Naive thymus-derived CD4-positive, alpha-beta T cell (primary cell): ENCODE measurements around the gene CENPA. TPM values are rescaled to one million over a fixed set of nuclear protein-coding genes. Genes with fewer than 3 reads are reported as not detected.

Source experiments
- ATAC-seq: fragments of 150-1000 bp; cut with Tn5 transposase; 2 replicates; pipeline ENCODE4 v1.10.0; 2021; ENCODE audit warnings: mild to moderate bottlenecking, moderate library complexity
- CTCF ChIA-PET: fragments of 350-600 bp; sonication (Branson Sonifier 250); formaldehyde crosslinking; loops from one replicate; lab custom pipeline; 2021; ENCODE audit warnings: antibody characterized with exemption; lab: Charles Lee
- POLR2A ChIA-PET: fragments of 350-600 bp; sonication (Branson Sonifier 250); formaldehyde crosslinking; loops from one replicate; lab custom pipeline; 2021; ENCODE audit warnings: antibody characterized with exemption, inconsistent platforms; lab: Charles Lee
- DNase-seq, 9 donors: peaks; one replicate each; pipeline versions ENCODE4 v3.0.0 to v3.0.0-alpha.2; 2020 to 2022; ENCODE audit warnings: mixed read lengths in 1 of 9
- H3K27ac ChIP-seq: one replicate; pipeline ENCODE4 v1.7.0; 2013; ENCODE audit warnings: mild to moderate bottlenecking, low read depth, low read length, moderate library complexity
- H3K27me3 ChIP-seq, 2 donors: one replicate each; pipeline ENCODE4 v1.7.0; 2013; ENCODE audit warnings: low read length in 2 of 2, mild to moderate bottlenecking in 2 of 2, moderate library complexity in 2 of 2; ENCODE audit not compliant: control insufficient read depth in 2 of 2, insufficient read depth in 2 of 2
- H3K36me3 ChIP-seq, 3 experiments: 1 replicate in 2 of 3; 2 replicates in 1 of 3; pipeline ENCODE4 v1.7.0; 2013; ENCODE audit warnings: low read length in 3 of 3, mild to moderate bottlenecking in 3 of 3, moderate library complexity in 1 of 3; ENCODE audit not compliant: insufficient read depth in 3 of 3, control insufficient read depth in 2 of 3
- H3K4me1 ChIP-seq, 2 donors: one replicate each; pipeline ENCODE4 v1.7.0; 2013; ENCODE audit warnings: low read length in 2 of 2, mild to moderate bottlenecking in 2 of 2, moderate library complexity in 1 of 2; ENCODE audit not compliant: control insufficient read depth in 2 of 2, insufficient read depth in 2 of 2
- H3K4me3 ChIP-seq: 2 replicates; pipeline ENCODE4 v1.7.0; 2013; ENCODE audit warnings: mild to moderate bottlenecking, low read length
- H3K9me3 ChIP-seq, 3 experiments: 1 replicate in 2 of 3; 2 replicates in 1 of 3; pipeline ENCODE4 v1.7.0; 2013; ENCODE audit warnings: low read length in 3 of 3; ENCODE audit not compliant: control insufficient read depth in 2 of 3
- H3K27ac Mint-ChIP-seq, 9 donors: one replicate each; pipeline ENCODE4 v1.8.0; 2020 to 2022; ENCODE audit warnings: mixed read lengths in 9 of 9, mild to moderate bottlenecking in 8 of 9, moderate library complexity in 5 of 9, inconsistent platforms in 2 of 9
- H3K27me3 Mint-ChIP-seq, 5 donors: one replicate each; pipeline ENCODE4 v1.8.0; 2021 to 2022; ENCODE audit warnings: mixed read lengths in 5 of 5, mild to moderate bottlenecking in 1 of 5
- H3K36me3 Mint-ChIP-seq, 5 donors: one replicate each; pipeline ENCODE4 v1.8.0; 2020 to 2022; ENCODE audit warnings: mixed read lengths in 5 of 5, mild to moderate bottlenecking in 3 of 5, inconsistent platforms in 1 of 5
- H3K4me1 Mint-ChIP-seq, 7 donors: one replicate each; pipeline ENCODE4 v1.8.0; 2020 to 2022; ENCODE audit warnings: mixed read lengths in 7 of 7, mild to moderate bottlenecking in 3 of 7, inconsistent platforms in 1 of 7
- H3K4me3 Mint-ChIP-seq, 10 donors: one replicate each; pipeline ENCODE4 v1.8.0; 2020 to 2022; ENCODE audit warnings: mild to moderate bottlenecking in 10 of 10, mixed read lengths in 10 of 10, moderate library complexity in 6 of 10, inconsistent platforms in 2 of 10
- H3K9me3 Mint-ChIP-seq, 11 donors: one replicate each; pipeline ENCODE4 v1.8.0; 2020 to 2022; ENCODE audit warnings: mixed read lengths in 11 of 11, mild to moderate bottlenecking in 4 of 11, inconsistent platforms in 1 of 11, moderate library complexity in 1 of 11
- intact Hi-C, 2 donors: fragments of 100-400 bp; cut with micrococcal nuclease; formaldehyde crosslinking; loops; one replicate each; pipeline ENCODE4 v1.15.1; 2023
- polyA plus RNA-seq, 2 donors: library from polyadenylated mRNA; unstranded; fragments of 300-500 nt; fragmentation: Illumina TruSeq; gene quantifications; one replicate each; pipeline ENCODE4 v1.2.3, GENCODE V29; 2021
- total RNA-seq, 6 experiments: library from RNA in 5 of 6; stranded (reverse) in 5 of 6; gene quantifications; 1 replicate in 5 of 6; 2 replicates in 1 of 6; pipeline ENCODE4 v1.2.3 and lab custom pipeline; 2021 to 2026

CENPA gene
- total and polyA plus RNA-seq, 7 experiments from 2014 or later: 0.37 to 25.6 (median 0.73) TPM; not detected in 4

GRCh38 chr2:26778507-26778906 is 7.3 kb upstream of the CENPA start:
- ChIA-PET POLR2A (no interaction called here), CTCF (no interaction called here)
- peak overlapping the region in 3 of 9 donors; percentile 6 to 73 (median 36) for H3K27ac Mint-ChIP-seq
- Histone ChIP-seq H3K4me3 (no peak overlapping the region), H3K4me1 (no peaks in the 10 kb centered on the region), H3K27ac (no peak overlapping the region), H3K9me3 (no peaks in the 10 kb centered on the region), H3K27me3 (no peaks in the 10 kb centered on the region), H3K36me3 (peaks cover 12 to 68% (median 14%) of the 10 kb centered on the region in 3 experiments)
- H3K36me3 Mint-ChIP-seq: peaks cover 5 to 48% (median 11%) of the 10 kb centered on the region in 5 donors
- DNase-seq (no peak), ATAC-seq (no peak)
- H3K4me1 Mint-ChIP-seq: peaks cover 0 to 9% (median 3%) of the 10 kb centered on the region in 7 donors
- H3K9me3 Mint-ChIP-seq: no peaks in the 10 kb centered on the region
- intact Hi-C loops: no loop called here
- no peaks in the 10 kb centered on the region for H3K27me3 Mint-ChIP-seq
- no peak overlapping the region for H3K4me3 Mint-ChIP-seq

- Mint-ChIP-seq H3K36me3 (peaks cover 5 to 40% (median 11%) of the 10 kb centered on the region in 5 donors), H3K27me3 (no peaks in the 10 kb centered on the region), H3K27ac (peak overlapping the region in 2 of 9 donors; percentile 8 to 14), H3K4me3 (no peak overlapping the region), H3K9me3 (no peaks in the 10 kb centered on the region), H3K4me1 (peaks cover under 1 to 7% (median 3%) of the 10 kb centered on the region in 7 donors)
- Histone ChIP-seq H3K9me3 (no peaks in the 10 kb centered on the region), H3K4me1 (peaks cover 0 to 4% of the 10 kb centered on the region in 2 donors), H3K36me3 (peaks cover 7 to 57% (median 12%) of the 10 kb centered on the region in 3 experiments), H3K4me3 (no peak overlapping the region), H3K27me3 (no peaks in the 10 kb centered on the region), H3K27ac (no peak overlapping the region)
- intact Hi-C loops: loop anchor here in 1 of 2 donors (10.0 kb wide), 1 partner anchor 1105 kb away; the partner anchor contains the start of gene DTNB
- CTCF ChIA-PET: no interaction called here
- POLR2A ChIA-PET: no interaction called here
- no peak for ATAC-seq
- DNase-seq: no peak
These were observed 5.6 kb upstream of the CENPA start for GRCh38 chr2:26780203-26780760.

GRCh38 chr2:26782876-26783704 is 2.8 kb upstream of the CENPA start:
- Mint-ChIP-seq H3K36me3 (peaks cover 0 to 22% (median 11%) of the 10 kb centered on the region in 5 donors), H3K27me3 (peaks cover 0 to 12% (median 6%) of the 10 kb centered on the region in 5 donors), H3K9me3 (no peaks in the 10 kb centered on the region), H3K27ac (peak overlapping the region in 3 of 9 donors; percentile 21 to 58 (median 42)), H3K4me3 (peak overlapping the region in 2 of 10 donors; percentile 29 to 35), H3K4me1 (peaks cover 9 to 17% (median 11%) of the 10 kb centered on the region in 7 donors)
- ATAC-seq: no peak
- Histone ChIP-seq H3K36me3 (peaks cover 4 to 28% (median 4%) of the 10 kb centered on the region in 3 experiments), H3K27ac (no peak overlapping the region), H3K9me3 (no peaks in the 10 kb centered on the region), H3K27me3 (no peaks in the 10 kb centered on the region), H3K4me1 (peaks cover 0 to 4% of the 10 kb centered on the region in 2 donors), H3K4me3 (no peak overlapping the region)
- DNase-seq: no peak
- POLR2A ChIA-PET: interaction anchor here (0.7 kb wide), 2 partner anchors 28 to 1008 kb away, joined by 3 to 4 read pairs; no protein-coding TSS in a partner anchor
- intact Hi-C loops: loop anchor here in 1 of 2 donors (10.0 kb wide), 1 partner anchor 1108 kb away; the partner anchor contains the start of gene DTNB
- CTCF ChIA-PET: no interaction called here

- H3K9me3 Mint-ChIP-seq: peaks cover 0 to 2% (median 0%) of the 10 kb centered on the region in 11 donors
- peaks cover 0 to 4% of the 10 kb centered on the region in 2 donors for H3K4me1 ChIP-seq
- peaks cover 0 to 23% (median 21%) of the 10 kb centered on the region in 5 donors for H3K27me3 Mint-ChIP-seq
- H3K36me3 ChIP-seq: peaks cover 0 to 13% (median 4%) of the 10 kb centered on the region in 3 experiments
- intact Hi-C loops: loop anchor here (1.0 to 10.0 kb wide), 15 partner anchors 12 to 1110 kb away; partner anchors contain the start of genes AGBL5 (in 2 of the 2), HADHA (in 2 of the 2), HADHB (in 2 of the 2) and SLC35F6 (in 2 of the 2)
- H3K27ac ChIP-seq: no peak overlapping the region
- H3K27ac Mint-ChIP-seq: peak overlapping the region in 7 of 9 donors; percentile 65 to 97 (median 89)
- ATAC-seq (no peak), DNase-seq (no peak)
- peaks cover 0 to 23% (median 8%) of the 10 kb centered on the region in 5 donors for H3K36me3 Mint-ChIP-seq
- peak overlapping the region; percentile 23 to 89 (median 88) for H3K4me3 Mint-ChIP-seq
- peak overlapping the region; percentile 78 for H3K4me3 ChIP-seq
- ChIA-PET CTCF (no interaction called here), POLR2A (interaction anchor here (0.5 to 0.7 kb wide), 2 partner anchors 12 to 21 kb away, joined by 3 read pairs; partner anchors contain the start of gene SLC35F6)
- no peaks in the 10 kb centered on the region for H3K27me3 ChIP-seq
- H3K4me1 Mint-ChIP-seq: peaks cover 10 to 31% (median 11%) of the 10 kb centered on the region in 7 donors
- H3K9me3 ChIP-seq: no peaks in the 10 kb centered on the region
These were observed 1.2 kb upstream of the CENPA start for GRCh38 chr2:26784570-26785234.

GRCh38 chr2:26786207-26787028 is 562 bp downstream of the CENPA start:
- intact Hi-C loops: loop anchor here (5.0 to 10.0 kb wide), 5 partner anchors 301 to 1112 kb away; partner anchors contain the start of genes CAD (in 1 of the 2), DTNB (in 1 of the 2), HADHA (in 1 of the 2) and HADHB (in 1 of the 2)
- peaks cover 0 to 31% (median 24%) of the 10 kb centered on the region in 5 donors for H3K27me3 Mint-ChIP-seq
- ATAC-seq: no peak
- Histone ChIP-seq H3K4me1 (peaks cover 0 to 4% of the 10 kb centered on the region in 2 donors), H3K27me3 (no peaks in the 10 kb centered on the region), H3K9me3 (no peaks in the 10 kb centered on the region), H3K27ac (no peak overlapping the region), H3K36me3 (no peaks in the 10 kb centered on the region), H3K4me3 (peak overlapping the region; percentile 57)
- H3K27ac Mint-ChIP-seq: peak overlapping the region in 2 of 9 donors; percentile 54 to 88
- H3K9me3 Mint-ChIP-seq: peaks cover 0 to 8% (median 0%) of the 10 kb centered on the region in 11 donors
- H3K4me3 Mint-ChIP-seq: peak overlapping the region; percentile 59 to 97 (median 85)
- DNase-seq: peak in 2 of 9 donors; percentile 25 to 57
- POLR2A ChIA-PET: interaction anchor here (1.0 kb wide), 2 partner anchors 15 to 19 kb away, joined by 4 read pairs; no protein-coding TSS in a partner anchor
- H3K36me3 Mint-ChIP-seq: peaks cover 0 to 26% (median 3%) of the 10 kb centered on the region in 5 donors
- H3K4me1 Mint-ChIP-seq: peaks cover 10 to 34% (median 11%) of the 10 kb centered on the region in 7 donors
- CTCF ChIA-PET: no interaction called here
